ENCODE measurements around the gene CSE1L. TPM values are rescaled to one million over a fixed set of nuclear protein-coding genes. Genes with fewer than 3 reads are reported as not detected.
"Not testable (repeated sequence)": the region's sequence is repeated elsewhere in the genome, so short reads cannot be mapped to it uniquely, and the experiment has no call there.

The CSE1L gene
- total RNA-seq, 1 donor = 18.6 TPM

- DNase-seq (ENCODE audit: low read depth in 2 of 3, low spot score in 2 of 3) = no peak
Measured at GRCh38 chr20:49118307-49118706, 72.2 kb downstream of the CSE1L start.

GRCh38 chr20:49119988-49120387 is 73.9 kb downstream of the CSE1L start:
- no peak for DNase-seq (ENCODE audit: low read depth in 2 of 3, low spot score in 2 of 3)

GRCh38 chr20:49122920-49123319 is 76.8 kb downstream of the CSE1L start:
- DNase-seq (ENCODE audit: low read depth in 2 of 3, low spot score in 2 of 3) = no peak

- DNase-seq (ENCODE audit: low read depth in 2 of 3, low spot score in 2 of 3) = no peak
Measured at GRCh38 chr20:49123982-49124381, 77.9 kb downstream of the CSE1L start.

- DNase-seq (ENCODE audit: low read depth in 2 of 3, low spot score in 2 of 3) = peak; percentile 17 to 83 (median 56)
Measured at GRCh38 chr20:49132995-49133478, 86.9 kb downstream of the CSE1L start.

GRCh38 chr20:49133571-49133970 is 87.5 kb downstream of the CSE1L start:
- DNase-seq (ENCODE audit: low read depth in 2 of 3, low spot score in 2 of 3) = no peak

- not testable (repeated sequence) for DNase-seq (ENCODE audit: low read depth in 2 of 3, low spot score in 2 of 3)
Measured at GRCh38 chr20:49134797-49135196, 88.7 kb downstream of the CSE1L start.

- DNase-seq (ENCODE audit: low read depth in 2 of 3, low spot score in 2 of 3) = no peak
Measured at GRCh38 chr20:49136817-49137571, 90.9 kb downstream of the CSE1L start.

- no peak for DNase-seq (ENCODE audit: low read depth in 2 of 3, low spot score in 2 of 3)
Measured at GRCh38 chr20:49138431-49138830, 92.3 kb downstream of the CSE1L start.

GRCh38 chr20:49140411-49140810 is 94.3 kb downstream of the CSE1L start:
- no peak for DNase-seq (ENCODE audit: low read depth in 2 of 3, low spot score in 2 of 3)

- no peak for DNase-seq (ENCODE audit: low read depth in 2 of 3, low spot score in 2 of 3)
Measured at GRCh38 chr20:49140834-49141233, 94.7 kb downstream of the CSE1L start.

Small RNA genes lying within 50 kb of the gene (small RNA-seq; reads per million reads assigned to genes)
- gene SNAP23P1 = not detected

Other genes starting within 250 kb of the CSE1L start
- 92.6 TPM for gene PREX1, start 218.3 kb upstream of the CSE1L start, total RNA-seq
- gene ARFGEF2, start 124.6 kb upstream of the CSE1L start, total RNA-seq = 18.9 TPM
- gene STAU1, start 142.0 kb downstream of the CSE1L start, total RNA-seq = 23.2 TPM
- gene DDX27, start 173.1 kb downstream of the CSE1L start, total RNA-seq = 73.8 TPM
- 25.3 TPM for gene ZNFX1, start 231.7 kb downstream of the CSE1L start, total RNA-seq